GM18498 (cell line): ENCODE measurements around the gene SLC5A9.
"Not testable (repeated sequence)": the region's sequence is repeated elsewhere in the genome, so short reads cannot be mapped to it uniquely, and the experiment has no call there.

Source experiments
- ATAC-seq: cut with Tn5 transposase; IDR thresholded peaks from one replicate; pipeline ENCODE4 v1.9.1; 2021; ENCODE audit warnings: mild to moderate bottlenecking, moderate library complexity; ENCODE audit not compliant: unreplicated experiment

The SLC5A9 gene

DNA sequence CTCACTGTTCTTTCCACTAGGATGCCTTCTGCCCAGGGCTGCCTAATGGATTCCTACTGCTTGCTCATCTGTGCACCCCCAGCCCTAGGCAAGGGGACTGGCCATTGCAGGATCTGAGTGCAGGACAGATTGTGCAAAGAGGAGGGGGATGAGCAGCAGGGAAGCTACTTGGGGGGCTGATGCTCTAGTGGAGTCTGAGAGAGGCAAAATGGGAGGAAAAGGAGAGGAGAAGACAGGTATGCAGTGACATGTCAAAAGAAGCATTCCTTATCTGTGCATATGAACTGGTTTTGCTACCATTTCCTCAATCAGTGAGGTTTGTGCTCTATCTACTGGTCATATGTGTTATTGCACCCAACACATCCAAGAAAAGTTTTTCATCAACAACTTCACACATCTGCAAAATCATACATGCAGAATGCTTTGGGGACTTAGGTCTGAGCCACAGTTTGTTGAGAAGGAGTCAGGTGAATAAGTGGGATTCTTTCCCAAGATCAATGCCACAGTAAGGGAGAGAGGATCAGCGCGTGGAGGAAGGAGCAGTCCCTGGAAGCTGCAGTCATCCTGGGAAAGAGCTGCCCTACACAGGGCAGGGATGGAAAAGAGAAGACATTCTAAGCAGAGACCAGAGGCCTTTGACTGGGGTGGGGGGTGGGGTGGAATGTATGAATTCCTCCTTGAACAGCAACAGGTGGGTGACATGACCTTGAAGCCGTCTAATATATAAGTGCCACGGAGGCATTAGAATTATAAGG lies 14.4 kb downstream of the SLC5A9 start:
- peak; percentile 76 for ATAC-seq

DNA sequence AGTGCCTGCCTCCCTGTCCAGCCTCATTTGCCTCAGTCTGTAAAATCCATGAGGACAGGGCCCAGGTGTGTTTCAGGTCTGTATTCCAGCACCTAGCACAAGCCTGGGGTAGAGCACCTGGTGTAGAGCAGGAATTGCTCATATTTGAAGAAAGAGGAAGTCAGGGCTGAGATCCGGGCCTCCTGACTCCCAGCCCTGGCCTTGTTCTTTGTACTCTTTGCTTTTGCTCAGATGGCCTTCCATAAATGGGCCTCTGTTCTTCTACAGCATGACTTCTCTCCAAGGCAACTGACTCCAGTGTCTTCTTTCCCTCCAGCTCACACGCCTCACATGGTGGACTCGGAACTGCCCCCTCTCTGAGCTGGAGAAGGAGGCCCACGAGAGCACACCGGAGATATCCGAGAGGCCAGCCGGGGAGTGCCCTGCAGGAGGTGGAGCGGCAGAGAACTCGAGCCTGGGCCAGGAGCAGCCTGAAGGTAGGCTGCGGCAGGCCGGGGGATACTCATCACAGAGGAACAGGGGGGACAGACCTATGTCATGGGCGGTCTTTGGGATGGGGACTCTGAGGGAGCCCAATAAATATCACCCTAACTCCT lies 19.7 kb downstream of the SLC5A9 start:
- ATAC-seq = no peak

DNA sequence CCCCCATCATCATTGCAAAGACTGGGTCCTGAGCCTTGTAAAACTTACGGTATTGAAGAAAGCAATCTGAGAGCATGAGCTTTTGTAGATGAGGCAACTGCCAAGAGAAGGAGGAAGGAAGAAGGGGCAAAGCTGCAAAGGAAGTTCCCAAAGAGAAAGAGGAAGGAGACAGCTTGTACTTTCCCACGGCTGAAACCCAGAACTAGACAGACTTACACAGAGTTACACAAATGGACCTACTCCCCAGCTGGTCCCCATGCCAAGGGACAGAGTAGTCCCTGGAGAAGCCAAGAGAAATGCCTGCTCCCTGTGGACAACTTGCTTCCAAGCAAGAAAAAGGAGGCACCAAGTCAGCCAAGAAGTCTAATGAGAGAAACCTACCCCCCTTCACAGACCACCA lies 22.6 kb downstream of the SLC5A9 start:
- ATAC-seq = no peak

DNA sequence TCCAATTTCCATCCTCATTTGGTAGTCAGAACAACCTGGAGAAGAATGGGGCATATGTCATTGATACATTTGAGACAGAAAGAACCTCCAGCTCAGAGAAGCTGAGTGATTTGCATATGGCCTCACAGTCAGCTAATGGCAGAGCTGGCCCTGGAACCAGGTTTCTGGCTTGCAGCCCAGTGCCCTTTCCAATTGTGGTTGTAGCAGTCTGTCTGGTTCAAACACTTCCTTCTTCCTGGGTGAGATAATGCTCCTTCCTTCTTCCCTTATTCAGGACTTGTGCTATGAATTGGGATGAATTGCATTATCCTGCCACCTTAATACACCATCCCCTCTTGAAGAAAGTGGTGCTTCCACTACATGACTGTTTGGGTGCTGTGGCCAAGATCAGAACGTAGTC lies 24.2 kb downstream of the SLC5A9 start:
- no peak for ATAC-seq

DNA sequence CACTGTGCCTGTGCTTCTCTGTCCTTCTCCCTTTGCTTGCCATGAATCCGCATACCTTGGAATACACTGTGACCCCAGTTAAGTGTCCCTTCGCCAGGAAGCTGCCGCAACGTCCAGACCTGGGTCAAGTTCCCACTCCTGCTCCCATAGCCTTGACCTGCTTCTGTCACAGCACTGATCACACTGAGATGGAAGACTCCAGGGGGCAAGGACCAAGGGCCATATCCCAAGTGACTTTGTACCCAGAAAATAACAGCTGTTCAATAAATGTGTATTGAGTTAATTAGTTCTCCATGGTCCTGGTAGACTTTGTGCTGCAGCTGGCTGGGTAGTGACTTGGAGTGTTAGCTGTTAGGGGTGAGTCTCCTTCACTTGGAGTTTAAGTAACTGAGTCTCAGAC lies 25.8 kb downstream of the SLC5A9 start:
- no peak for ATAC-seq

DNA sequence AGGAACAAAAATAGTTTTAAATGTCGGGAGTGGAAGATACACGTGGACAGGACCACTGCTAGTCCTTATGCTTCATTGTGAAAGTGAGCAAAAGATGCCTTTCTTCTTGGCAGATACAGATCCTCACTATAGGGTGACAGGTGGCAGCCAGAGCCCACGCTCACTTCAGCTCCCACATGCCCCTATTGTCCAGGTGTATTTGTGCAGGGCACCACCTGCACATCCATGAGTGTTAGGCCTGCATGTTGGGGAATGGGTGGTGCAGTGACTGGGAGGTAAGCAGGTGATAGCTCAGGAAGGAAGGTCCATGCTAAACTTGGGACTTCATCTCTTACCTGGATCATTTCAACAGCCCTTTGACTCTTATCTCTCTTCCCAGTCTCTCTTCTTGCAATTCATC lies 27.4 kb downstream of the SLC5A9 start:
- ATAC-seq = no peak

DNA sequence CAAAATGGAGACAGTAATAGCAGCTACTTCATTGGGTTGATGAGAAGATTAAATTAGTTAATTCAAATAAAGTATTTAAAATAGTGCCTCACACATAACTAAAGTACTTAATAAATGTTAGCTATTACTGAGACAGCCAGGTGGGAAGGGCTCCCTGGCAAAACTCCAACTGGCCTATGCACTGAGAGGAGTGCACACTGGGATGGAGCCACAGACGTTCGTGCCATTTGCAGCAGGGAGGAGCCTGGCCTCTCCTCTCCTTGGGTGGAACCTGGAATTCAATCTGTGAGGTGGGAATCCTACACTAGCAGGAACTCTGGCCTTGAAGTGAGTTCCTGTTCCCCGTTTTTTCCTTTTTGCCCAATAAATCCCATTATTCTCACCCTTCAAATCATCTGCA lies 28.1 kb downstream of the SLC5A9 start:
- no peak for ATAC-seq

DNA sequence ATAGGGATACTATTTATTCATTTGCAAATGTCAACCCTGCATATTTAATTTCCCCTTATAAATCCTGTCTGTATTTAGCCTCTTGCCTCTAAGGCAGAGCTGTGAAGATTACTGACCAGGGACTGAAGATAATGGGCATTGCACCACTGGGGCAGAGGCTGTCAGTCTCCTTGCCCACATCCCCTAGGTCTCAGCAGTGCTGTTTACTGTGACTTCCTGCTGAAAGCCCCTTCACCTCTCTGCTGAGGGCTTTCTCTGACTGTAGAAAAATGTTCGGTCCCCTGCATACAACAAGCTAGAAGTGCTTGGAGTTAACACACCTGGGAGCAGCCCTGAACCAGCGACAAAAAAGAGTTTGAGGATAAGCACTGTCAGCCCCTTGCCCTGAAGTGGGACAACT lies 28.8 kb downstream of the SLC5A9 start:
- no peak for ATAC-seq

DNA sequence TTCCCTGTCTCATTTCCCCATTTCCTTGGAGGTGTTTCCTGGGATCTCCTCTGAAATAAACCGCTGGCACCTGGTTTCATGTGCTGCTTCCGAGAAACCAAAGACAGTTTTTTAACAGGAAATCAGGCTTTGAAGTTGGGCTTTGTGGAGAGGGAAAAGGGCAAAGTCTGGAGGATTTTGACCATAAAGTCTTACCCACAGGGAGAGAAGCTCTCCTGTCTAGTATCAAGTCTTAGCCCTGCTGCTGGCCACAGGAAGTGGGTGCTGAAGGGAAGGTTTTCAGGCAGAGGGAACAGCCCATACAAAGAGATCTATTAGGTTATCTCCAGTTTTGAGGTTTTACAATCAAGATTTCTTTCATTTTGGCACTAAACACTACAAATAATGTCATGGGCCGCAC lies 29.3 kb downstream of the SLC5A9 start:
- no peak for ATAC-seq

DNA sequence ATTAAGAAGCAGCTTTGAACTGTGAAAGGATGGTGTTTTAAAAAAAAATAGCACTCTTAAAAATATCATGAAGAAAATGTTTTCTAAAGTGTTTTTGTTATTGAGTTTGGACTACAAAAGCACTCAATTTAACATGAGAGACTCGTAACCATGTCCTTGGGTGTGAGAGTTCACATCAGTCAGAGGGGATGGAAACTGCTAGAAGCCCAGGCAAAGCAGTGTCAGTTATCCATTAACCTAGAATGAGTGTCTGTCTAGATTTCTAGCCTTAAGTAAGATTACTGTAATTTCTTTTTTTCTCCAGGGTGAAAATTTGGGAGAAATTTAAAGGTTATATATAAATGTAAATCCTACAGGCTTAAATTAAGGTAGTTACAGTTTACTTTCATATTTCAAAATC lies 31.7 kb downstream of the SLC5A9 start:
- ATAC-seq = no peak

DNA sequence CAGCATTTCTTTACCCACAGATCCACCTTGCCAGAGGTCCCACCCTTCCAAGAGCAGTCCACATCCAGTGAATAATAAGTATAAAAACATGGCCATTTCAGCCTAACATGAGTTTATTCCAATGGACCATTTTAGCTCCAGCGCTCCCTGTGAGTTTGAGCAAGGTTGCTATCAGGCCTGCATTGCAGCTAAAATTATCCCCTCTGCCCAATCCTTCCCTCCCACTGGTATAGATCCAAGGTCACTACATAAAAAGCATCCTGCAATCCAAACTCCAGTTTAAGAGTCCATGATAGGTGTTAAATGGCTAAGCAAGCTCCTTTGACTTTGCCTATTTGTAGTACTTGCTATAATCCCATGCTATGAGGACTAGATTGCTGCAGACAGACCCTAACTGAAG lies 35.6 kb downstream of the SLC5A9 start:
- ATAC-seq = no peak

DNA sequence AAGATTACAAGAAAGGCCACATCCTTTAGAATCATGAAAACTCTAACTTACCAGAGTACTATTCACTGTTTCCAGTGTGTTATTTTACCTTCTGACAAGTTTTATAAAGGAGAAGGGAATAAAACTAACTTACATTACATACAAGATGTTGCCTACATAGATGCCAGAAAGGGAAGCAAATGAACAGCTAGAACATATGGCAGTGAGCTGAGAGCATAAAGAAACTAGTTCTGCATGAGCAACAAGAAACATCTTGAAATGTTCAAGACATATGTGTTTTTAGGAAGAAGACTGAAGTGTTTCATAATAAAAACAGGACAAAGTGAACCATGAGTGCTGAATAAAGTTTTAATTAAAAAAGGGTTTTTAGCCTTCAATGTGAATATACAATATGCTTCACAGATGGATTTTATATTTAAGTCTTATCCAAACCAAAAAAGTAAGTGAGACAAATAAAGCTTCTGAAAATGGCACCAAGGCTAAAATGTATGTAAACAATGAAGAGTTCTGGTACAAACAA lies 39.4 kb downstream of the SLC5A9 start:
- no peak for ATAC-seq

DNA sequence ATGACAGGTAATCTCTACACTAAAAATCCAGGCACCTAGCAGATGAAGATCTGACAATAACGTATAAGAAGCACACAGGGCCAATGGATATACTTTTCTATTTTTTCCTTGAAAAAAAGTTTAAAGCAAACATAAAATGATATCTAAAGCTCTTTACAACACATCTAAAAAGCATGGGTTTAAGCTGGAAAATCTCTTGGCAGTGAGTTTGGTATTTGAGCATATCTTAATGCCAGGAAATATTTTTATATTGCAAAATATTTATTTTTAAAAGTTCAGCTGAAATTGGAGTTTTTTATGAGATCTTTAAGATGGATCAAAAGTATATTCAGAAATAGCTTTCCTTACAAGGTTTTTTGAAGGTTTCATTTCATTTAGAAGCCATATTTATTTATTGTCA lies 40.5 kb downstream of the SLC5A9 start:
- no peak for ATAC-seq

DNA sequence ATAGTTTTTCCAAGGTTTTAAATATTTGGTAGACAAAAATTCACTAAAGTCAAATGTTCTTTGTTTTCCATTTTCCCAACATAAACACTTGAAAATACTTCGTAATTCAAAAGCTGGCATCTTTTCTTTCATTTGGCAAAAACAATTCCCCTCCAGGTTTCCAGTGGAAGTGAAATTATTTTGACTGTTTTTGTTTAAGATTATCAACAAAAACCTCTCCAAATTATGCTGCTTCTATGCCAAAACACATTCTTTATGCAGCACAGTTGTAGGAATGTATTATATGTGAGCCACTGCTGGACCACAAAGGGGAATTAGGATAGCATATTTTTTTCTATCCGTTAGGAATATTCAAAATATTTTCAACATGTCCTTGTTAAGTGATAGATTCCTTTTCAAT lies 44.1 kb downstream of the SLC5A9 start:
- ATAC-seq = no peak

DNA sequence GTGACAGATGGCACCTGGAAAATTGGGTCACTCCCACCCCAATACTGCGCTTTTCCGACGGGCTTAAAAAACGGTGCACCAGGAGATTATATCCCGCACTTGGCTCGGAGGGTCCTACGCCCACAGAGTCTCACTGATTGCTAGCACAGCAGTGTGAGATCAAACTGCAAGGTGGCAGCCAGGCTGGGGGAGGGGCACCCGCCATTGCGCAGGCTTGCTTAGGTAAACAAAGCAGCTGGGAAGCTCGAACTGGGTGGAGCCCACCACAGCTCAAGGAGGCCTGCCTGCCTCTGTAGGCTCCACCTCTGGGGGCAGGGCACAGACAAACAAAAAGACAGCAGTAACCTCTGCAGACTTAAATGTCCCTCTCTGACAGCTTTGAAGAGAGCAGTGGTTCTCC lies 54.9 kb downstream of the SLC5A9 start:
- ATAC-seq = not testable (repeated sequence)

DNA sequence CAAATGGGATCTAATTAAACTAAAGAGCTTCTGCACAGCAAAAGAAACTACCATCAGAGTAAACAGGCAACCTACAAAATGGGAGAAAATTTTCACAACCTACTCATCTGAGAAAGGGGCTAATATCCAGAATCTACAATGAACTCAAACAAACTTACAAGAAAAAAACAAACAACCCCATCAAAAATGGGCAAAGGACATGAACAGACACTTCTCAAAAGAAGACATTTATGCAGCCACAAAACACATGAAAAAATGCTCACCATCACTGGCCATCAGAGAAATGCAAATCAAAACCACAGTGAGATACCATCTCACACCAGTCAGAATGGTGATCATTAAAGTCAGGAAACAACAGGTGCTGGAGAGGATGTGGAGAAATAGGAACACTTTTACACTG lies 59.8 kb downstream of the SLC5A9 start:
- ATAC-seq = not testable (repeated sequence)

DNA sequence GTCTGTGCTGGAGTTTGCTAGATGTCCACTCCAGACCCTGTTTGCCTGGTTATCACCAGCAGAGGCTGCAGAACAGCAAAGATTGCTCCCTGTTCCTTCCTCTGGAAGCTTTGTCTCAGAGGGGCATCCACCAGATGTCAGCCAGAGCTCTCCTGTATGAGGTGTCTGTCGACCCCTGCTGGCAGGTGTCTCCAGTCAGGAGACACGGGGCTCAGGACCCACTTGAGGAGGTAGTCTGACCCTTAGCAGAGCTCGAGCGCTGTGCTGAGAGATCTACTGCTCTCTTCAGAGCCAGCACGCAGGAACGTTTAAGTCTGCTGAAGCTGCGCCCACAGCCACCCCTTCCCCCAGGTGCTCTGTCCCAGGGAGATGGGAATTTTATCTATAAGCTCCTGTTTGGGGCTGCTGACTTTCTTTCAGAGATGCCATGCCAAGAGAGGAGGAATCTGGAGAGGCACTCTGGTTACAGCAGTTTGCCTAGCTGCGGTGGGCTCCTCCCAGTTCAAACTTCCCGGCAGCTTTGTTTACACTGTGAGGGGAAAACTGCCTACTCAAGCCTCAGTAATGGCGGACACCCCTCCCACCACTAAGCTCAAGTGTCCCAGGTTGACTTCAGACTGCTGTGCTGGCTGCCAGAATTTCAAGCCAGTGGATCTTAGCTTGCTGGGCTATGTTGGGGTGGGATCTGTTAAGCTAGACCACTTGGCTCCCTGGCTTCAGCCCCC lies 62.3 kb downstream of the SLC5A9 start:
- not testable (repeated sequence) for ATAC-seq

DNA sequence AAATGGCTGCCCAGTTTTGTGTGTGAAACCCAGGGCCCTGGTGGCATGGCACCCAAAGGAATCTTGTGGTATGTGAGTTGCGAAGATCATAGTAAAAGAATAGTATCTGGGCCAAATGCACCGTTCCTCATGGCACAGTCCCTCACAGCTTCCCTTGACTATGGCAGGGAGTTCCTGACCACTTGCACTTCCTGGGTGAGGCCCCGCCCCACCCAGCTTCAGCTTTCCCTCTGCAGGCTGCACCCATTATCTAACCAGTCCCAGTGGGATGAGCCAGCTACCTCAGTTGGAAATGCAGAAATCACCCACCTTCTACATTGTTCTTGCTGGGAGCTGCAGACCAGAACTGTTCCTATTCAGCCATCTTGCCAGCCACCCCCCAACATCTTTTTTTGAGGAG lies 63.0 kb downstream of the SLC5A9 start:
- ATAC-seq = no peak

DNA sequence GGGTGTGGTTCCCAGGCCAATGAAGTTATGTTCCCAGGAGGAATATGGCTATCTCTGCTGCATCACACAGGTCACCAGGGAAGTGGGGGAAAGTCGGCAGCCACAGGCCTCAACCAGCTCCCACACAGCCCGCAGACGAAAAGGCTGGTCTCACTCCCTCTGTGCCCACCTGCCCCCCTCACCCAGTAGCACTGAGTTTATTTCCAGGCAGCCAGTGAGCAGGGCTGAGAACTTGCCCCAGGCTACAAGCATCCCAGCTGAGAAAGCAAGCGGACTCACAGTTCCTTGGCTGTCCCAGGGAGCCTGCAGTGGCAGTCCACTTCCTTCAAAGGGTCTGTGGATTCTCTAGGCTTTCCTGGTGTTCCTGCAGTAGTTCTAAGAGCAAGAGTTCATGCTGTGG lies 68.9 kb downstream of the SLC5A9 start:
- no peak for ATAC-seq

DNA sequence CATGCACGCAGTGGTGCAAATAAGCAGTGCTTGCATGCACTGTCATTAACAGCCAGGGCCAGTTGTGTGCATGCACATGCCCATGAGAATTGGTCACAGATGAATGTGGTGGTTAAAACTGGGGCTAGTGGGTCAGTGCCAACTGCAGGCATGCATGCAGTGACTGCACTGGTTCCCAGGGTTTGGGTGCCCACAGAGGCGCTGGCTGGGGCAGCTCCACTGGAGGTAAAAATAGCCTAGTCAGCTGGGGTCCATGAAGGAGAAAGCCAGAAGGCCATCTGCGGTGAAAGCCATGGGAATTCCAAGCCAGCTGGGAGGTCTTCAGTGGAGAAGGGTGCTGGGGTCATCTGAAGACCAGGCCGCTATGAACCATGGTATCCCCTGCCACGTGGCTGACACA lies 70.2 kb downstream of the SLC5A9 start:
- no peak for ATAC-seq

DNA sequence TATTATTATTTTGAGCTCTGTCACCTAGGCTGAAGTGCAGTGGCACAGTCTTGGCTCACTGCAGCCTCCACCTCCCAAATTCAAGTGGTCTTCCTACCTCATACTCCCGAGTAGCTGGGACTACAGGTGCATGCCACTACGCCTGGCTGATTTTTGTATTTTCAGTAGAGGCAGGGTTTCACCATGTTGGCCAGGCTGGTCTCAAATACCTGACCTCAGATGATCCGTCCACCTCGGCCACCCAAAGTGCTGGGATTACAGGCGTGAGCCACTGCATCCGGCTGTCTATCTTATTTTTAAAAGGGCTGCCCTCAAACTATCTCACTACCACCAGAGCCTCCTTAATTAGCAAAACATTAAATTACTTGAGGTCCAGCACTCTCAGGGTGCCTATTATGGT lies 71.6 kb downstream of the SLC5A9 start:
- ATAC-seq = not testable (repeated sequence)

DNA sequence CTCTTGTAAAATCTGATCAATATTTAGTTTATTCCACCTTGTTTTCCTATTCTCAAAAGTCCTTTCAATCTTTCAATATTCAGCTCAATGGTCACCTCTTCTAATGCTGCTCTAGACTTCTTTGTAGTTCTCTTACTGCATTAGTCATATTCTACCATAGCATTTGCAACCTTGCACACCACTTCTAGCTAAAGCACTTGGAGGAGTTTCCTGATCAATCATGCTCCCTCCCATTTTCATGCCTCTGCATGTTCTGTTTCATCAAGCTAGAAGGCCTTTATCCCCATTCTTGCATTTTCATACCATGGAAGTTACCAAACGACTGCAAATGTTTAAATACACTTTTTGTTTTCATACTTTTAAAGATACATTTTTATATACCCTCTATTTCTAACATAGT lies 72.1 kb downstream of the SLC5A9 start:
- ATAC-seq = no peak
